SK-N-SH (cell line): ENCODE results near the gene SATB1. TPM values are rescaled to one million over a fixed set of nuclear protein-coding genes. Genes with fewer than 3 reads are reported as not detected.

Experiments used
- CTCF ChIA-PET: fragments of 300-600, 350-600 bp; formaldehyde crosslinking; extraction: SDS; loops from one replicate; lab custom pipeline; 2021; lab: Yijun Ruan, JAX
- POLR2A ChIA-PET: fragments of 350-600 bp; sonication (Branson Sonifier 250); formaldehyde crosslinking; extraction: SDS; loops from one replicate; lab custom pipeline; 2020; ENCODE audit warnings: antibody characterized with exemption, inconsistent platforms; lab: Yijun Ruan, JAX
- DNase-seq: peaks from one replicate; pipeline ENCODE4 v3.0.0; 2012
- H2AFZ ChIP-seq: fragments of 200-600 bp; sonication (generic); 2 replicates; pipeline ENCODE4 v1.8.1; 2016; ENCODE audit warnings: antibody characterized with exemption, mild to moderate bottlenecking, low read depth
- H3F3A ChIP-seq: fragments of 200-600 bp; sonication (generic); replicated peaks from 2 replicates; pipeline ENCODE3; 2016; ENCODE audit warnings: antibody characterized with exemption, mild to moderate bottlenecking; ENCODE audit not compliant: insufficient read depth
- H3K27ac ChIP-seq, 2 experiments: fragments of 200-500 bp in 1 of 2; fragments of 200-600 bp in 1 of 2; sonication (Bioruptor generic) in 1 of 2; sonication (generic), shearing (Covaris generic) in 1 of 2; 2 replicates each; pipeline versions ENCODE4 v1.5.1 to v1.6.1; 2014 to 2016; ENCODE audit warnings: low read depth in 2 of 2, inconsistent platforms in 1 of 2, low read length in 1 of 2, mild to moderate bottlenecking in 1 of 2, mixed read lengths in 1 of 2
- H3K27me3 ChIP-seq: fragments of 200-600 bp; sonication (generic), shearing (Covaris generic); 2 replicates; pipeline ENCODE4 v1.6.1; 2016; ENCODE audit warnings: mixed run types; ENCODE audit not compliant: insufficient read depth
- H3K36me3 ChIP-seq, 2 experiments: fragments of 200-500 bp in 1 of 2; fragments of 200-600 bp in 1 of 2; sonication (Bioruptor generic) in 1 of 2; sonication (generic) in 1 of 2; replicated peaks in 1 of 2; 2 replicates each; pipeline versions ENCODE3 to v1.5.1; 2014 to 2016; ENCODE audit warnings: low read length in 1 of 2, mild to moderate bottlenecking in 1 of 2; ENCODE audit not compliant: insufficient read depth in 2 of 2, control insufficient read depth in 1 of 2
- H3K4me1 ChIP-seq, 2 experiments: fragments of 200-500 bp in 1 of 2; fragments of 200-600 bp in 1 of 2; sonication (Bioruptor generic) in 1 of 2; sonication (generic), shearing (Covaris generic) in 1 of 2; 2 replicates each; pipeline versions ENCODE4 v1.5.1 to v1.6.1; 2014 to 2016; ENCODE audit warnings: low read depth in 1 of 2, low read length in 1 of 2, mixed run types in 1 of 2; ENCODE audit not compliant: insufficient read depth in 2 of 2, control insufficient read depth in 1 of 2
- H3K4me2 ChIP-seq: fragments of 200-600 bp; sonication (generic), shearing (Covaris generic); 2 replicates; pipeline ENCODE4 v1.6.1; 2017; ENCODE audit warnings: mixed run types
- H3K4me3 ChIP-seq, 2 experiments: fragments of 200-500 bp in 1 of 2; fragments of 200-600 bp in 1 of 2; sonication (Bioruptor generic) in 1 of 2; sonication (generic), shearing (Covaris generic) in 1 of 2; 2 replicates each; pipeline versions ENCODE4 v1.5.1 to v1.8.1; 2014 to 2016; ENCODE audit warnings: low read depth in 2 of 2, inconsistent platforms in 1 of 2, low read length in 1 of 2, mild to moderate bottlenecking in 1 of 2, mixed read lengths in 1 of 2, moderate library complexity in 1 of 2
- H3K79me2 ChIP-seq: fragments of 200-600 bp; sonication (generic); 2 replicates; pipeline ENCODE4 v1.8.1; 2017; ENCODE audit warnings: mild to moderate bottlenecking; ENCODE audit not compliant: insufficient read depth
- H3K9ac ChIP-seq: fragments of 200-600 bp; sonication (generic); 2 replicates; pipeline ENCODE4 v1.6.1; 2017; ENCODE audit warnings: mixed run types
- H3K9me2 ChIP-seq: fragments of 200-600 bp; sonication (generic); 2 replicates; pipeline ENCODE4 v1.6.1; 2017; ENCODE audit warnings: mixed run types
- H3K9me3 ChIP-seq: fragments of 200-600 bp; sonication (generic); 2 replicates; pipeline ENCODE4 v1.6.1; 2017; ENCODE audit warnings: mixed run types, mild to moderate bottlenecking, moderate library complexity
- H4K20me1 ChIP-seq: fragments of 200-600 bp; sonication (generic); 2 replicates; pipeline ENCODE4 v1.6.1; 2017; ENCODE audit warnings: mild to moderate bottlenecking, mixed run types; ENCODE audit not compliant: insufficient read depth
- CTCF ChIP-seq: fragments of 200-600 bp; sonication (generic); IDR thresholded peaks from 2 replicates; pipeline ENCODE4 v1.6.1; 2017; ENCODE audit warnings: antibody characterized with exemption, mild to moderate bottlenecking, moderate library complexity
- EZH2phosphoT487 ChIP-seq: fragments of 200-600 bp; sonication (generic); IDR thresholded peaks from 2 replicates; pipeline ENCODE4 v1.6.1; 2017; ENCODE audit warnings: low read depth, mixed run types, mild to moderate bottlenecking, antibody characterized with exemption, moderate library complexity, borderline replicate concordance
- FOSL2 ChIP-seq: IDR thresholded peaks from 2 replicates; pipeline ENCODE4 v1.4.0; 2012; ENCODE audit warnings: low read depth, mild to moderate bottlenecking, moderate library complexity, borderline replicate concordance
- FOXM1 ChIP-seq: IDR thresholded peaks from 2 replicates; pipeline ENCODE4 v1.4.0; 2012; ENCODE audit warnings: low read depth, mild to moderate bottlenecking
- GATA2 ChIP-seq: sonication (generic); formaldehyde crosslinking; IDR thresholded peaks from 2 replicates; pipeline ENCODE4 v1.5.0; 2020; ENCODE audit warnings: mild to moderate bottlenecking, missing genetic modification reagents
- MXI1 ChIP-seq: IDR thresholded peaks from 2 replicates; pipeline ENCODE4 v1.6.1; 2012; ENCODE audit warnings: mild to moderate bottlenecking, low read depth, low read length, improper control_type of control experiment
- NFIC ChIP-seq: IDR thresholded peaks from 2 replicates; pipeline ENCODE4 v1.4.0; 2012; ENCODE audit warnings: borderline replicate concordance
- POLR2AphosphoS5 ChIP-seq: IDR thresholded peaks from 2 replicates; pipeline ENCODE4 v1.6.1; 2012; ENCODE audit warnings: low read depth, low read length
- RAD21 ChIP-seq: IDR thresholded peaks from 2 replicates; pipeline ENCODE4 v1.6.1; 2012; ENCODE audit warnings: mild to moderate bottlenecking, low read length
- TAF1 ChIP-seq: IDR thresholded peaks from 2 replicates; pipeline ENCODE4 v1.6.1; 2012; ENCODE audit warnings: low read depth, mild to moderate bottlenecking, low read length, moderate library complexity, borderline replicate concordance
- TCF12 ChIP-seq: IDR thresholded peaks from 2 replicates; pipeline ENCODE4 v1.4.0; 2012
- USF1 ChIP-seq: IDR thresholded peaks from 2 replicates; pipeline ENCODE4 v1.4.0; 2012; ENCODE audit warnings: low read depth, borderline replicate concordance
- WGBS: methylation state at CpG from one replicate; pipeline ENCODE4 v1.1.6; 2017; ENCODE audit warnings: low lambda C conversion rate; 5-methylcytosine and 5-hydroxymethylcytosine counted together
- polyA plus RNA-seq, 3 experiments: library from polyadenylated mRNA; depleted of rRNA; stranded (reverse); fragments of >200 nt; gene quantifications; 2 replicates each; pipeline ENCODE4 v1.2.3, GENCODE V29; 2012
- TF ChIP-seq, protein P1 (sequence below): IDR thresholded peaks from 2 replicates; pipeline ENCODE4 v1.6.1; 2012; ENCODE audit warnings: mild to moderate bottlenecking, low read depth, low read length, moderate library complexity
- TF ChIP-seq, protein P2 (sequence below): IDR thresholded peaks from 2 replicates; pipeline ENCODE4 v1.4.0; 2012; ENCODE audit warnings: low read depth
- TF ChIP-seq, protein P3 (sequence below): fragments of 150-350 bp; IDR thresholded peaks from 2 replicates; pipeline ENCODE4 v1.6.1; 2017; ENCODE audit warnings: antibody characterized with exemption, low read length, low read depth, borderline replicate concordance

The SATB1 gene
- polyA plus RNA-seq, 1 of the 3 experiments (the other 2 are of a cell fraction) = 8.5 TPM

- Histone ChIP-seq H2AFZ (peak overlapping the region; percentile 98), H3K27ac (peak overlapping the region; percentile 49 to 89), H3K27me3 (no peaks in the 10 kb centered on the region), H3K4me3 (peak overlapping the region; percentile 72 to 90), H3F3A (peaks cover 9% of the 10 kb centered on the region), H3K36me3 (peaks cover 5 to 8% of the 10 kb centered on the region in 2 experiments), H3K9ac (peak overlapping the region; percentile 70), H3K4me1 (peaks cover 0 to 5% of the 10 kb centered on the region in 2 experiments; a peak in 2 of 4 replicates), H3K9me2 (no peaks in the 10 kb centered on the region), H4K20me1 (no peaks in the 10 kb centered on the region), H3K9me3 (no peaks in the 10 kb centered on the region), H3K4me2 (peak overlapping the region; percentile 98), H3K79me2 (no peaks in the 10 kb centered on the region; the same call in 1 of the 2 replicates)
- ChIA-PET CTCF (no interaction called here), POLR2A (interaction anchor here (2.5 kb wide), 1 partner anchor 311 kb away, joined by 8 read pairs; no protein-coding TSS in a partner anchor)
- WGBS = 5% methylated on average over 18 of the region's 27 CpGs
- peak; percentile 37 for DNase-seq
- TF ChIP-seq POLR2AphosphoS5 (no peak), FOSL2 (no peak), FOXM1 (no peak), MXI1 (0 out of 2 replicates have a peak, but pooled peaks have one; percentile 17), TCF12 (no peak), GATA2 (CRISPR knock-in tag) (no peak)
- TF ChIP-seq, protein P1, sequence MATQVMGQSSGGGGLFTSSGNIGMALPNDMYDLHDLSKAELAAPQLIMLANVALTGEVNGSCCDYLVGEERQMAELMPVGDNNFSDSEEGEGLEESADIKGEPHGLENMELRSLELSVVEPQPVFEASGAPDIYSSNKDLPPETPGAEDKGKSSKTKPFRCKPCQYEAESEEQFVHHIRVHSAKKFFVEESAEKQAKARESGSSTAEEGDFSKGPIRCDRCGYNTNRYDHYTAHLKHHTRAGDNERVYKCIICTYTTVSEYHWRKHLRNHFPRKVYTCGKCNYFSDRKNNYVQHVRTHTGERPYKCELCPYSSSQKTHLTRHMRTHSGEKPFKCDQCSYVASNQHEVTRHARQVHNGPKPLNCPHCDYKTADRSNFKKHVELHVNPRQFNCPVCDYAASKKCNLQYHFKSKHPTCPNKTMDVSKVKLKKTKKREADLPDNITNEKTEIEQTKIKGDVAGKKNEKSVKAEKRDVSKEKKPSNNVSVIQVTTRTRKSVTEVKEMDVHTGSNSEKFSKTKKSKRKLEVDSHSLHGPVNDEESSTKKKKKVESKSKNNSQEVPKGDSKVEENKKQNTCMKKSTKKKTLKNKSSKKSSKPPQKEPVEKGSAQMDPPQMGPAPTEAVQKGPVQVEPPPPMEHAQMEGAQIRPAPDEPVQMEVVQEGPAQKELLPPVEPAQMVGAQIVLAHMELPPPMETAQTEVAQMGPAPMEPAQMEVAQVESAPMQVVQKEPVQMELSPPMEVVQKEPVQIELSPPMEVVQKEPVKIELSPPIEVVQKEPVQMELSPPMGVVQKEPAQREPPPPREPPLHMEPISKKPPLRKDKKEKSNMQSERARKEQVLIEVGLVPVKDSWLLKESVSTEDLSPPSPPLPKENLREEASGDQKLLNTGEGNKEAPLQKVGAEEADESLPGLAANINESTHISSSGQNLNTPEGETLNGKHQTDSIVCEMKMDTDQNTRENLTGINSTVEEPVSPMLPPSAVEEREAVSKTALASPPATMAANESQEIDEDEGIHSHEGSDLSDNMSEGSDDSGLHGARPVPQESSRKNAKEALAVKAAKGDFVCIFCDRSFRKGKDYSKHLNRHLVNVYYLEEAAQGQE = no peak
- TF ChIP-seq, protein P2, sequence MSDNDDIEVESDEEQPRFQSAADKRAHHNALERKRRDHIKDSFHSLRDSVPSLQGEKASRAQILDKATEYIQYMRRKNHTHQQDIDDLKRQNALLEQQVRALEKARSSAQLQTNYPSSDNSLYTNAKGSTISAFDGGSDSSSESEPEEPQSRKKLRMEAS = no peak
These were observed 868 bp downstream of the SATB1 start for GRCh38 chr3:18424213-18424728.

- Histone ChIP-seq H3F3A (peaks cover 9% of the 10 kb centered on the region), H3K4me3 (peak overlapping the region; percentile 72 to 90), H3K9ac (peak overlapping the region; percentile 70), H3K36me3 (peaks cover 5 to 8% of the 10 kb centered on the region in 2 experiments), H3K4me2 (peak overlapping the region; percentile 98), H2AFZ (peak overlapping the region; percentile 98), H3K79me2 (no peaks in the 10 kb centered on the region; the same call in 1 of the 2 replicates), H4K20me1 (no peaks in the 10 kb centered on the region), H3K27ac (peak overlapping the region; percentile 49 to 89; a peak in 3 of 4 replicates), H3K9me3 (no peaks in the 10 kb centered on the region), H3K9me2 (no peaks in the 10 kb centered on the region), H3K4me1 (peaks cover 0 to 5% of the 10 kb centered on the region in 2 experiments; a peak in 2 of 4 replicates), H3K27me3 (no peaks in the 10 kb centered on the region)
- 3% methylated on average over 22 of the region's 22 CpGs for WGBS
- POLR2A ChIA-PET = interaction anchor here (0.6 to 2.5 kb wide), 2 partner anchors 311 to 800 kb away, joined by 4 to 8 read pairs; no protein-coding TSS in a partner anchor
- CTCF ChIA-PET = interaction anchor here (1.0 to 1.8 kb wide), 2 partner anchors 34 to 295 kb away, joined by 3 to 6 read pairs; no protein-coding TSS in a partner anchor
- peak; percentile 43 for DNase-seq
- TF ChIP-seq USF1 (no peak), RAD21 (no peak; the same call in 1 of the 2 replicates), EZH2phosphoT487 (no peak), NFIC (no peak), FOSL2 (no peak), CTCF (no peak), TAF1 (no peak)
- TF ChIP-seq, protein P3, sequence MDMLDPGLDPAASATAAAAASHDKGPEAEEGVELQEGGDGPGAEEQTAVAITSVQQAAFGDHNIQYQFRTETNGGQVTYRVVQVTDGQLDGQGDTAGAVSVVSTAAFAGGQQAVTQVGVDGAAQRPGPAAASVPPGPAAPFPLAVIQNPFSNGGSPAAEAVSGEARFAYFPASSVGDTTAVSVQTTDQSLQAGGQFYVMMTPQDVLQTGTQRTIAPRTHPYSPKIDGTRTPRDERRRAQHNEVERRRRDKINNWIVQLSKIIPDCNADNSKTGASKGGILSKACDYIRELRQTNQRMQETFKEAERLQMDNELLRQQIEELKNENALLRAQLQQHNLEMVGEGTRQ = no peak
These were observed 1.5 kb downstream of the SATB1 start for GRCh38 chr3:18423401-18424212.
